ENCODE results near the gene MSI2. TPM values are rescaled to one million over a fixed set of nuclear protein-coding genes. Genes with fewer than 3 reads are reported as not detected.
"Not testable (repeated sequence)": the region's sequence is repeated elsewhere in the genome, so short reads cannot be mapped to it uniquely, and the experiment has no call there.

Gene MSI2
- total RNA-seq, 4 donors from 2014 or later = 15.9 to 22.9 (median 17.0) TPM

- Histone ChIP-seq H3K9me3 (no peaks in the 10 kb centered on the region), H3K36me3 (peaks cover 0 to 45% (median 0%) of the 10 kb centered on the region in 3 donors), H3K4me3 (no peak overlapping the region), H3K27ac (no peak overlapping the region), H3K27me3 (no peaks in the 10 kb centered on the region), H3K4me1 (peaks cover 0 to 9% (median 5%) of the 10 kb centered on the region in 3 donors)
- WGBS, 2 donors = 87 to 92% methylated on average over 4 of the region's 4 CpGs
- intact Hi-C loops (cut with DNase I) = no loop called here
- no peak for DNase-seq
- no peak for TF ChIP-seq CTCF (IDR thresholded peaks at IDR 0.05)
- no peak for TF ChIP-seq POLR2A (IDR thresholded peaks at IDR 0.05)
These were observed 39.9 kb downstream of the MSI2 start for GRCh38 chr17:57296231-57296630.

GRCh38 chr17:57299176-57299575, 42.9 kb downstream of the MSI2 start:
- Histone ChIP-seq H3K9me3 (no peaks in the 10 kb centered on the region), H3K27me3 (no peaks in the 10 kb centered on the region), H3K36me3 (peaks cover 0 to 35% (median 0%) of the 10 kb centered on the region in 3 donors), H3K27ac (no peak overlapping the region), H3K4me1 (peaks cover 0 to 9% (median 5%) of the 10 kb centered on the region in 3 donors), H3K4me3 (no peak overlapping the region)
- 96 to 98% methylated on average over 7 of the region's 7 CpGs for WGBS, 2 donors
- intact Hi-C loops (cut with DNase I) = no loop called here
- DNase-seq = no peak
- TF ChIP-seq CTCF (IDR thresholded peaks at IDR 0.05) = no peak
- TF ChIP-seq POLR2A (IDR thresholded peaks at IDR 0.05) = no peak

- H3K36me3 ChIP-seq = peaks cover 0 to 35% (median 0%) of the 10 kb centered on the region in 3 donors
- H3K27ac ChIP-seq; H3K9me3 ChIP-seq; H3K4me1 ChIP-seq; H3K4me3 ChIP-seq; H3K27me3 ChIP-seq; intact Hi-C loops (cut with DNase I); DNase-seq: not testable (repeated sequence)
- 89 to 90% methylated on average over 6 to 7 of the region's 7 CpGs for WGBS, 2 donors
These were observed 44.3 kb downstream of the MSI2 start for GRCh38 chr17:57300592-57300991.

GRCh38 chr17:57302690-57303465, 46.6 kb downstream of the MSI2 start:
- intact Hi-C loops (cut with DNase I) = no loop called here

GRCh38 chr17:57305144-57305728, 48.9 kb downstream of the MSI2 start:
- Histone ChIP-seq H3K27me3 (no peaks in the 10 kb centered on the region), H3K4me3 (no peak overlapping the region), H3K9me3 (no peaks in the 10 kb centered on the region), H3K4me1 (peaks cover 0 to 18% (median 7%) of the 10 kb centered on the region in 3 donors), H3K36me3 (peaks cover 0 to 6% (median 0%) of the 10 kb centered on the region in 3 donors), H3K27ac (no peak overlapping the region)
- 87 to 88% methylated on average over 7 to 12 of the region's 13 CpGs for WGBS, 2 donors
- intact Hi-C loops (cut with DNase I) = no loop called here
- DNase-seq = no peak
- no peak for TF ChIP-seq CTCF (IDR thresholded peaks at IDR 0.05)
- TF ChIP-seq POLR2A (IDR thresholded peaks at IDR 0.05) = no peak

More at GRCh38 chr17:57302690-57303465, 46.6 kb downstream of the MSI2 start:
- no peak for DNase-seq
- Histone ChIP-seq H3K4me1 (no peaks in the 10 kb centered on the region), H3K9me3 (no peaks in the 10 kb centered on the region), H3K27ac (no peak overlapping the region), H3K4me3 (no peak overlapping the region), H3K27me3 (no peaks in the 10 kb centered on the region), H3K36me3 (peaks cover 0 to 28% (median 0%) of the 10 kb centered on the region in 3 donors)
- WGBS, 2 donors = 86 to 89% methylated on average over 9 to 10 of the region's 10 CpGs
- TF ChIP-seq CTCF (IDR thresholded peaks at IDR 0.05) (no peak), POLR2A (IDR thresholded peaks at IDR 0.05) (no peak)
